Stimulated activated CD4-positive, alpha-beta T cell treated with anti-CD3 and anti-CD28 coated beads, Interleukin-4, amount 100 ng/mL, for 24 hours (primary cell): ENCODE measurements around the gene ADGRL1.
"Not testable (repeated sequence)": the region's sequence is repeated elsewhere in the genome, so short reads cannot be mapped to it uniquely, and the experiment has no call there.

ENCODE experiments used
- DNase-seq: peaks from one replicate; pipeline ENCODE4 v3.0.0-alpha.2; 2020

Gene ADGRL1

GRCh38 chr19:14217886-14218285 lies 11.9 kb upstream of the ADGRL1 start:
- not testable (repeated sequence) for DNase-seq

GRCh38 chr19:14214580-14214979 lies 8.6 kb upstream of the ADGRL1 start:
- DNase-seq: no peak

GRCh38 chr19:14210182-14210581 lies 4.2 kb upstream of the ADGRL1 start:
- not testable (repeated sequence) for DNase-seq

- DNase-seq: not testable (repeated sequence)
These were observed 3.4 kb upstream of the ADGRL1 start for GRCh38 chr19:14209401-14209800.

- DNase-seq: not testable (repeated sequence)
These were observed 2.5 kb upstream of the ADGRL1 start for GRCh38 chr19:14208496-14208895.

GRCh38 chr19:14207796-14208195 lies 1.8 kb upstream of the ADGRL1 start:
- not testable (repeated sequence) for DNase-seq

- DNase-seq: peak; percentile 85
These were observed 1.1 kb upstream of the ADGRL1 start for GRCh38 chr19:14206737-14207726.

- not testable (repeated sequence) for DNase-seq
These were observed 339 bp upstream of the ADGRL1 start for GRCh38 chr19:14206308-14206707.

- DNase-seq: not testable (repeated sequence)
These were observed 1.1 kb downstream of the ADGRL1 start for GRCh38 chr19:14204676-14205451.

GRCh38 chr19:14204219-14204618 lies 1.8 kb downstream of the ADGRL1 start:
- not testable (repeated sequence) for DNase-seq

- not testable (repeated sequence) for DNase-seq
These were observed 2.2 kb downstream of the ADGRL1 start for GRCh38 chr19:14203788-14204187.

- DNase-seq: no peak
These were observed 2.8 kb downstream of the ADGRL1 start for GRCh38 chr19:14203177-14203576.

- not testable (repeated sequence) for DNase-seq
These were observed 4.5 kb downstream of the ADGRL1 start for GRCh38 chr19:14201481-14201880.

- DNase-seq: peak; percentile 64
These were observed 5.7 kb downstream of the ADGRL1 start for GRCh38 chr19:14200147-14200841.

- no peak for DNase-seq
These were observed 7.3 kb downstream of the ADGRL1 start for GRCh38 chr19:14198384-14199376.

- no peak for DNase-seq
These were observed 8.1 kb downstream of the ADGRL1 start for GRCh38 chr19:14197882-14198281.

GRCh38 chr19:14197288-14197687 lies 8.7 kb downstream of the ADGRL1 start:
- not testable (repeated sequence) for DNase-seq

- peak; percentile 81 for DNase-seq
These were observed 9.9 kb downstream of the ADGRL1 start for GRCh38 chr19:14196105-14196504.

- not testable (repeated sequence) for DNase-seq
These were observed 10.8 kb downstream of the ADGRL1 start for GRCh38 chr19:14195216-14195615.

- no peak for DNase-seq
These were observed 16.6 kb downstream of the ADGRL1 start for GRCh38 chr19:14189415-14189814.

- not testable (repeated sequence) for DNase-seq
These were observed 17.9 kb downstream of the ADGRL1 start for GRCh38 chr19:14188086-14188485.

GRCh38 chr19:14187561-14187960 lies 18.4 kb downstream of the ADGRL1 start:
- no peak for DNase-seq
